ENCODE results near the gene LGMN. TPM values are rescaled to one million over a fixed set of nuclear protein-coding genes. Genes with fewer than 3 reads are reported as not detected.

Gene LGMN
- total RNA-seq, 1 donor from 2014 or later = 27.4 TPM

Other genes with a start within 250 kb of the LGMN start
- gene RIN3, start 234.8 kb downstream of the LGMN start, total RNA-seq = 5.4 TPM
- gene GOLGA5, start 45.7 kb upstream of the LGMN start, total RNA-seq = 24.9 TPM
- gene CHGA, start 174.5 kb upstream of the LGMN start, total RNA-seq = 0.08 TPM